Motor neuron (in vitro differentiated cells): ENCODE results near the gene MACROD2. TPM values are rescaled to one million over a fixed set of nuclear protein-coding genes. Genes with fewer than 3 reads are reported as not detected.

ENCODE experiments used
- ATAC-seq, 8 experiments: fragments of 200-7000 bp; cut with Tn5 transposase; replicated peaks in 6 of 8; 2 replicates each; pipeline ENCODE4 v1.8.0; 2021; ENCODE audit warnings: mild to moderate bottlenecking in 8 of 8, moderate library complexity in 8 of 8
- H3K27ac ChIP-seq, 2 donors: fragments of 250-450 bp; sonication (Bioruptor Pico); 2 replicates each; pipeline ENCODE4 v1.9.0; 2021; ENCODE audit warnings: antibody characterized with exemption in 2 of 2, mild to moderate bottlenecking in 2 of 2, moderate library complexity in 1 of 2
- H3K4me1 ChIP-seq, 2 donors: fragments of 250-450 bp; sonication (Bioruptor Pico); replicated peaks in 1 of 2; 2 replicates each; pipeline ENCODE4 v1.6.1; 2021; ENCODE audit warnings: antibody characterized with exemption in 2 of 2, mild to moderate bottlenecking in 2 of 2, moderate library complexity in 1 of 2
- H3K4me3 ChIP-seq, 5 donors: fragments of 250-450 bp; sonication (Bioruptor Pico); 2 replicates each; pipeline ENCODE4 v1.9.0; 2021; ENCODE audit warnings: antibody characterized with exemption in 5 of 5, mild to moderate bottlenecking in 5 of 5, moderate library complexity in 4 of 5
- WGBS, 10 experiments: fragments of 450-650 bp; shearing (Covaris generic); methylation state at CpG; one replicate each; pipeline ENCODE4 v1.0.0; 2022; 5-methylcytosine and 5-hydroxymethylcytosine counted together
- in situ Hi-C, 9 experiments: fragments of 400-800 bp; cut with MboI; loops; one replicate each; pipeline ENCODE4 v1.15.0; 2021; ENCODE audit warnings: low sequenced_read_pairs in 9 of 9, low pct_unique_long_range_greater_than_20kb in 2 of 9; ENCODE audit not compliant: unreplicated experiment in 9 of 9
- total RNA-seq, 8 experiments: library from RNA; unstranded; fragments of 300-600 nt; gene quantifications; 2 replicates each; pipeline versions ENCODE4 v1.2.3 to v1.2.4, GENCODE V29; 2022

MACROD2 gene
- total RNA-seq, 8 experiments from 2014 or later, result 4.3 to 24.9 (median 10.4) TPM

- in situ Hi-C loops, result no loop called here
- Histone ChIP-seq H3K27ac (no peak overlapping the region), H3K4me1 (peaks cover 3 to 17% of the 10 kb centered on the region in 2 donors), H3K4me3 (no peak overlapping the region)
- 0 to 86% (median 6%) methylated on average over 1 of the region's 1 CpG; no CpG with 5 or more reads in 4 of the 10 experiments for WGBS, 10 experiments
- peak in 5 of 8 experiments; percentile 32 to 90 (median 56) for ATAC-seq
Observed at GRCh38 chr20:15843777-15844176, 1848.5 kb downstream of the MACROD2 start.

- Histone ChIP-seq H3K27ac (no peak overlapping the region), H3K4me1 (peaks cover 11 to 24% of the 10 kb centered on the region in 2 donors), H3K4me3 (no peak overlapping the region)
- ATAC-seq, result no peak
- in situ Hi-C loops, result no loop called here
- 11 to 100% (median 85%) methylated on average over 3 to 8 of the region's 8 CpGs for WGBS, 10 experiments
Observed at GRCh38 chr20:15847196-15847784, 1852.0 kb downstream of the MACROD2 start.

- Histone ChIP-seq H3K27ac (no peak overlapping the region), H3K4me1 (peaks cover 11 to 24% of the 10 kb centered on the region in 2 donors), H3K4me3 (no peak overlapping the region)
- WGBS, 10 experiments, result 20 to 88% (median 63%) methylated on average over 2 to 3 of the region's 3 CpGs; no CpG with 5 or more reads in 5 of the 10 experiments
- ATAC-seq, result no peak
- in situ Hi-C loops, result no loop called here
Observed at GRCh38 chr20:15848126-15848525, 1852.8 kb downstream of the MACROD2 start.

- Histone ChIP-seq H3K27ac (no peak overlapping the region), H3K4me1 (peaks cover 11 to 17% of the 10 kb centered on the region in 2 donors), H3K4me3 (no peak overlapping the region)
- WGBS, 10 experiments, result 22 to 73% (median 47%) methylated on average over 1 to 12 of the region's 12 CpGs; no CpG with 5 or more reads in 1 of the 10 experiments
- in situ Hi-C loops, result no loop called here
- peak in 6 of 8 experiments; percentile 26 to 79 (median 68) for ATAC-seq
Observed at GRCh38 chr20:15848995-15849610, 1853.8 kb downstream of the MACROD2 start.

- Histone ChIP-seq H3K27ac (no peak overlapping the region), H3K4me3 (no peak overlapping the region), H3K4me1 (peaks cover 21 to 22% of the 10 kb centered on the region in 2 donors)
- WGBS, 10 experiments, result 33 to 81% (median 68%) methylated on average over 2 to 9 of the region's 11 CpGs
- in situ Hi-C loops, result no loop called here
- ATAC-seq, result peak in 5 of 8 experiments; percentile 10 to 81 (median 48)
Observed at GRCh38 chr20:15851576-15852215, 1856.4 kb downstream of the MACROD2 start.

GRCh38 chr20:15854911-15855310 lies 1859.6 kb downstream of the MACROD2 start:
- 0 to 100% (median 44%) methylated on average over 1 to 2 of the region's 2 CpGs; no CpG with 5 or more reads in 1 of the 10 experiments for WGBS, 10 experiments
- H3K4me3 ChIP-seq, result no peak overlapping the region
- ATAC-seq, result peak in 5 of 8 experiments; percentile 53 to 77 (median 71)
- peaks cover 12 to 14% of the 10 kb centered on the region in 2 donors for H3K4me1 ChIP-seq
- in situ Hi-C loops, result no loop called here
- H3K27ac ChIP-seq, result no peak overlapping the region

- peaks cover 6 to 10% of the 10 kb centered on the region in 2 donors for H3K4me1 ChIP-seq
- in situ Hi-C loops, result no loop called here
- WGBS, 10 experiments, result 25 to 100% (median 90%) methylated on average over 1 to 4 of the region's 4 CpGs; no CpG with 5 or more reads in 1 of the 10 experiments
- H3K4me3 ChIP-seq, result no peak overlapping the region
- peak in 2 of 8 experiments; percentile 30 to 52 for ATAC-seq
- no peak overlapping the region for H3K27ac ChIP-seq
Observed at GRCh38 chr20:15857173-15857784, 1862.0 kb downstream of the MACROD2 start.

- no peak for ATAC-seq
- H3K4me1 ChIP-seq, result peaks cover 6 to 10% of the 10 kb centered on the region in 2 donors
- H3K27ac ChIP-seq, result no peak overlapping the region
- WGBS, 10 experiments, result 70 to 100% (median 98%) methylated on average over 1 to 2 of the region's 2 CpGs; no CpG with 5 or more reads in 6 of the 10 experiments
- no peak overlapping the region for H3K4me3 ChIP-seq
- in situ Hi-C loops, result no loop called here
Observed at GRCh38 chr20:15859061-15859460, 1863.7 kb downstream of the MACROD2 start.

- 0 to 100% (median 68%) methylated on average over 1 to 2 of the region's 2 CpGs; no CpG with 5 or more reads in 2 of the 10 experiments for WGBS, 10 experiments
- Histone ChIP-seq H3K4me3 (no peak overlapping the region), H3K4me1 (no peaks in the 10 kb centered on the region), H3K27ac (no peak overlapping the region)
- no peak for ATAC-seq
- in situ Hi-C loops, result no loop called here
Observed at GRCh38 chr20:15860850-15861249, 1865.5 kb downstream of the MACROD2 start.

GRCh38 chr20:15862178-15862577 lies 1866.9 kb downstream of the MACROD2 start:
- H3K4me3 ChIP-seq, result no peak overlapping the region
- WGBS, 10 experiments, result 40 to 84% (median 62%) methylated on average over 2 to 4 of the region's 4 CpGs; no CpG with 5 or more reads in 1 of the 10 experiments
- H3K27ac ChIP-seq, result no peak overlapping the region
- ATAC-seq, result peak in 3 of 8 experiments; percentile 40 to 87 (median 54)
- in situ Hi-C loops, result no loop called here
- H3K4me1 ChIP-seq, result no peaks in the 10 kb centered on the region

GRCh38 chr20:15863735-15864134 lies 1868.4 kb downstream of the MACROD2 start:
- in situ Hi-C loops, result no loop called here

GRCh38 chr20:15865553-15865952 lies 1870.2 kb downstream of the MACROD2 start:
- no peak overlapping the region for H3K27ac ChIP-seq
- ATAC-seq, result no peak
- WGBS, 10 experiments, result 10 to 100% (median 86%) methylated on average over 1 to 2 of the region's 2 CpGs; no CpG with 5 or more reads in 3 of the 10 experiments

More at GRCh38 chr20:15863735-15864134, 1868.4 kb downstream of the MACROD2 start:
- no peaks in the 10 kb centered on the region for H3K4me1 ChIP-seq
- no peak overlapping the region for H3K27ac ChIP-seq
- H3K4me3 ChIP-seq, result no peak overlapping the region
- no peak for ATAC-seq

More at GRCh38 chr20:15865553-15865952, 1870.2 kb downstream of the MACROD2 start:
- Histone ChIP-seq H3K4me3 (no peak overlapping the region), H3K4me1 (no peaks in the 10 kb centered on the region)
- in situ Hi-C loops, result no loop called here
